ENCODE measurements around the gene TK2.
"Not testable (repeated sequence)": the region's sequence is repeated elsewhere in the genome, so short reads cannot be mapped to it uniquely, and the experiment has no call there.

Gene TK2

GRCh38 chr16:66517586-66518263 lies 32.2 kb downstream of the TK2 start:
- Histone ChIP-seq H3K27me3 (ENCODE audit: insufficient read depth, low read depth, severe bottlenecking) (no peaks in the 10 kb centered on the region), H3K27ac (no peak overlapping the region), H3K4me3 (ENCODE audit: low read depth, low read length) (no peak overlapping the region), H3K9me3 (ENCODE audit: severe bottlenecking) (no peaks in the 10 kb centered on the region), H3K36me3 (no peaks in the 10 kb centered on the region)
- TF ChIP-seq CTCF (IDR thresholded peaks at IDR 0.05; ENCODE audit: low read depth, low read length), result no peak
- no peak for DNase-seq

GRCh38 chr16:66516808-66517585 lies 32.9 kb downstream of the TK2 start:
- TF ChIP-seq CTCF (IDR thresholded peaks at IDR 0.05; ENCODE audit: low read depth, low read length), result no peak
- no peak overlapping the region for H3K4me3 ChIP-seq (ENCODE audit: low read depth, low read length)
- no peak overlapping the region for H3K27ac ChIP-seq
- H3K36me3 ChIP-seq, result no peaks in the 10 kb centered on the region
- no peak for DNase-seq
- H3K9me3 ChIP-seq (ENCODE audit: severe bottlenecking), result no peaks in the 10 kb centered on the region
- no peaks in the 10 kb centered on the region for H3K27me3 ChIP-seq (ENCODE audit: insufficient read depth, low read depth, severe bottlenecking)

GRCh38 chr16:66516509-66516807 lies 33.5 kb downstream of the TK2 start:
- no peak for TF ChIP-seq CTCF (IDR thresholded peaks at IDR 0.05; ENCODE audit: low read depth, low read length)
- DNase-seq, result no peak
- Histone ChIP-seq H3K36me3 (no peaks in the 10 kb centered on the region; the same call in 1 of the 2 replicates), H3K27ac (no peak overlapping the region), H3K27me3 (ENCODE audit: insufficient read depth, low read depth, severe bottlenecking) (no peaks in the 10 kb centered on the region), H3K9me3 (ENCODE audit: severe bottlenecking) (no peaks in the 10 kb centered on the region), H3K4me3 (ENCODE audit: low read depth, low read length) (no peak overlapping the region)

GRCh38 chr16:66515596-66516508 lies 34.1 kb downstream of the TK2 start:
- Histone ChIP-seq H3K27me3 (ENCODE audit: insufficient read depth, low read depth, severe bottlenecking) (no peaks in the 10 kb centered on the region), H3K36me3 (no peaks in the 10 kb centered on the region; the same call in 1 of the 2 replicates), H3K9me3 (ENCODE audit: severe bottlenecking) (no peaks in the 10 kb centered on the region), H3K4me3 (ENCODE audit: low read depth, low read length) (no peak overlapping the region), H3K27ac (no peak overlapping the region)
- no peak for DNase-seq
- no peak for TF ChIP-seq CTCF (IDR thresholded peaks at IDR 0.05; ENCODE audit: low read depth, low read length)

- not testable (repeated sequence) for H3K27ac ChIP-seq; H3K27me3 ChIP-seq (ENCODE audit: insufficient read depth, low read depth, severe bottlenecking); H3K9me3 ChIP-seq (ENCODE audit: severe bottlenecking); H3K36me3 ChIP-seq; DNase-seq; H3K4me3 ChIP-seq (ENCODE audit: low read depth, low read length)
Measured at GRCh38 chr16:66514980-66515595, 34.8 kb downstream of the TK2 start.

GRCh38 chr16:66514391-66514790 lies 35.5 kb downstream of the TK2 start:
- not testable (repeated sequence) for H3K4me3 ChIP-seq (ENCODE audit: low read depth, low read length); DNase-seq; H3K27me3 ChIP-seq (ENCODE audit: insufficient read depth, low read depth, severe bottlenecking); H3K36me3 ChIP-seq; H3K9me3 ChIP-seq (ENCODE audit: severe bottlenecking); H3K27ac ChIP-seq

Data from WERI-Rb-1 (cell line).